HCT116 (cell line): Measurements from ENCODE around the gene RPH3AL. TPM values are rescaled to one million over a fixed set of nuclear protein-coding genes. Genes with fewer than 3 reads are reported as not detected.

ENCODE experiments used
- ATAC-seq: fragments of 200-7000 bp; cut with Tn5 transposase; 2 replicates; pipeline ENCODE4 v1.9.1; 2020; ENCODE audit warnings: mild to moderate bottlenecking, moderate library complexity
- BruUV-seq: library from RNA; stranded (reverse); fragments of 400-500 nt; replicated peaks from 2 replicates; lab custom pipeline; 2021; lab: Mats Ljungman, UMichigan
- CTCF ChIA-PET: fragments of 300-600 bp; sonication (Branson Sonifier 250); formaldehyde crosslinking; loops from one replicate; lab custom pipeline; 2021; ENCODE audit warnings: antibody characterized with exemption; lab: Charles Lee
- POLR2A ChIA-PET: fragments of 300-600, 350-600 bp; sonication (Branson Sonifier 250); formaldehyde crosslinking; loops from one replicate; lab custom pipeline; 2021; ENCODE audit warnings: antibody characterized with exemption; lab: Charles Lee
- RAD21 ChIA-PET, 2 experiments: fragments of 300-600 bp; sonication (Branson Sonifier 250); formaldehyde crosslinking; loops; one replicate each; lab custom pipeline; 2023; ENCODE audit warnings: low total read pairs in 2 of 2; ENCODE audit not compliant: uncharacterized antibody in 2 of 2, unreplicated experiment in 2 of 2, low non-redundant PET in 1 of 2; lab: Charles Lee
- DNase-seq: peaks from one replicate; pipeline ENCODE4 v3.0.0-alpha.2; 2010; ENCODE audit warnings: low read depth, low spot score
- H2AFZ ChIP-seq: fragments of 200-600 bp; shearing (Covaris generic), sonication (generic); 2 replicates; pipeline ENCODE4 v1.6.1; 2017; ENCODE audit warnings: low read depth, mixed run types, mixed read lengths, antibody characterized with exemption, low read length; ENCODE audit not compliant: poor library complexity, severe bottlenecking
- H3K27ac ChIP-seq: 2 replicates; pipeline ENCODE4 v1.5.1; 2012; ENCODE audit warnings: low read depth, low read length
- H3K27me3 ChIP-seq: fragments of 200-600 bp; sonication (generic); 2 replicates; pipeline ENCODE4 v1.6.1; 2016; ENCODE audit warnings: mixed run types, low read length, mixed read lengths; ENCODE audit not compliant: insufficient read depth
- H3K36me3 ChIP-seq, 2 experiments: fragments of 200-500 bp in 1 of 2; fragments of 200-600 bp in 1 of 2; sonication (Bioruptor generic) in 1 of 2; sonication (generic) in 1 of 2; 2 replicates each; pipeline versions ENCODE4 v1.5.1 to v1.6.1; 2014 to 2016; ENCODE audit warnings: low read length in 2 of 2, inconsistent platforms in 1 of 2, mixed read lengths in 1 of 2, mixed run types in 1 of 2; ENCODE audit not compliant: insufficient read depth in 2 of 2, control insufficient read depth in 1 of 2
- H3K4me1 ChIP-seq, 2 experiments: fragments of 200-600 bp in 1 of 2; sonication (generic) in 1 of 2; 2 replicates each; pipeline versions ENCODE4 v1.5.1 to v1.6.1; 2012 to 2017; ENCODE audit warnings: low read length in 2 of 2, inconsistent platforms in 1 of 2, mild to moderate bottlenecking in 1 of 2, mixed read lengths in 1 of 2, mixed run types in 1 of 2, moderate library complexity in 1 of 2; ENCODE audit not compliant: insufficient read depth in 2 of 2, control insufficient read depth in 1 of 2
- H3K4me2 ChIP-seq: fragments of 200-600 bp; sonication (generic); 2 replicates; pipeline ENCODE4 v1.6.1; 2017; ENCODE audit warnings: mixed run types, low read length, mixed read lengths
- H3K4me3 ChIP-seq, 2 experiments: fragments of 200-600 bp in 1 of 2; sonication (generic) in 1 of 2; replicated peaks in 1 of 2; 2 replicates each; pipeline ENCODE4 v1.5.1; 2011 to 2016; ENCODE audit warnings: low read length in 2 of 2, control low read depth in 1 of 2, low read depth in 1 of 2, mild to moderate bottlenecking in 1 of 2, mixed read lengths in 1 of 2, mixed run types in 1 of 2
- H3K79me2 ChIP-seq: fragments of 200-600 bp; sonication (generic); 2 replicates; pipeline ENCODE4 v1.6.1; 2017; ENCODE audit warnings: mild to moderate bottlenecking, mixed run types, low read length, moderate library complexity, mixed read lengths; ENCODE audit not compliant: insufficient read depth
- H3K9ac ChIP-seq: fragments of 200-600 bp; sonication (generic); 2 replicates; pipeline ENCODE4 v1.6.1; 2016; ENCODE audit warnings: low read length, mixed read lengths
- H3K9me2 ChIP-seq: fragments of 200-600 bp; sonication (generic), shearing (Covaris generic); 2 replicates; pipeline ENCODE4 v1.6.1; 2017; ENCODE audit warnings: mixed run types, mild to moderate bottlenecking, moderate library complexity; ENCODE audit not compliant: insufficient read depth
- H3K9me3 ChIP-seq, 2 experiments: fragments of 200-500 bp in 1 of 2; fragments of 200-600 bp in 1 of 2; sonication (Bioruptor generic) in 1 of 2; sonication (generic) in 1 of 2; 2 replicates each; pipeline ENCODE4 v1.6.1; 2014 to 2017; ENCODE audit warnings: low read length in 2 of 2, mixed read lengths in 2 of 2, inconsistent platforms in 1 of 2, low read depth in 1 of 2, mild to moderate bottlenecking in 1 of 2, mixed run types in 1 of 2, moderate library complexity in 1 of 2; ENCODE audit not compliant: control insufficient read depth in 1 of 2, insufficient read depth in 1 of 2
- H4K20me1 ChIP-seq: fragments of 200-600 bp; sonication (generic), shearing (Covaris generic); 2 replicates; pipeline ENCODE4 v1.6.1; 2017; ENCODE audit warnings: mixed run types, mild to moderate bottlenecking, moderate library complexity; ENCODE audit not compliant: insufficient read depth
- ATF3 ChIP-seq: IDR thresholded peaks from 2 replicates; pipeline ENCODE4 v1.6.1; 2012
- CBX3 ChIP-seq: IDR thresholded peaks from 2 replicates; pipeline ENCODE4 v1.6.1; 2012; ENCODE audit warnings: low read depth
- CTCF ChIP-seq, 3 experiments: fragments of 200-600 bp in 1 of 3; sonication (generic) in 1 of 3; IDR thresholded peaks in 2 of 3; conservative IDR thresholded peaks in 1 of 3; 2 replicates each; pipeline ENCODE4 v1.5.1; 2012 to 2017; ENCODE audit warnings: low read depth in 2 of 3, low read length in 2 of 3, antibody characterized with exemption in 1 of 3, borderline replicate concordance in 1 of 3, control low read depth in 1 of 3, mild to moderate bottlenecking in 1 of 3, mixed read lengths in 1 of 3, mixed run types in 1 of 3, moderate library complexity in 1 of 3; ENCODE audit not compliant: insufficient read depth in 1 of 3
- EGR1 ChIP-seq: IDR thresholded peaks from 2 replicates; pipeline ENCODE4 v1.6.1; 2012; ENCODE audit warnings: low read depth
- ELF1 ChIP-seq: IDR thresholded peaks from 2 replicates; pipeline ENCODE4 v1.6.1; 2012; ENCODE audit warnings: low read depth, borderline replicate concordance
- EZH2phosphoT487 ChIP-seq: fragments of 200-600 bp; IDR thresholded peaks from 2 replicates; pipeline ENCODE4 v1.6.1; 2018; ENCODE audit warnings: antibody characterized with exemption, borderline replicate concordance
- FOSL1 ChIP-seq: IDR thresholded peaks from 2 replicates; pipeline ENCODE4 v1.6.1; 2012; ENCODE audit warnings: low read depth
- JUND ChIP-seq: IDR thresholded peaks from 2 replicates; pipeline ENCODE4 v1.6.1; 2012
- MAX ChIP-seq: IDR thresholded peaks from 2 replicates; pipeline ENCODE4 v1.6.1; 2012
- POLR2A ChIP-seq: IDR thresholded peaks from 2 replicates; pipeline ENCODE4 v1.7.0; 2011; ENCODE audit warnings: borderline replicate concordance; ENCODE audit not compliant: insufficient read depth, insufficient read length; ENCODE audit errors: extremely low read depth
- POLR2AphosphoS5 ChIP-seq: IDR thresholded peaks from 2 replicates; pipeline ENCODE4 v1.6.1; 2011; ENCODE audit warnings: mild to moderate bottlenecking, low read depth, low read length, moderate library complexity
- SP1 ChIP-seq: IDR thresholded peaks from 2 replicates; pipeline ENCODE4 v1.6.1; 2012; ENCODE audit warnings: low read depth
- SRF ChIP-seq: IDR thresholded peaks from 2 replicates; pipeline ENCODE4 v1.6.1; 2012; ENCODE audit warnings: low read depth
- ZBTB33 ChIP-seq: IDR thresholded peaks from 2 replicates; pipeline ENCODE4 v1.6.1; 2011; ENCODE audit warnings: mild to moderate bottlenecking, low read length, moderate library complexity; ENCODE audit not compliant: insufficient replicate concordance; ENCODE audit errors: extremely low read depth
- ZFX ChIP-seq: fragments of 450-650 bp; IDR thresholded peaks from 2 replicates; pipeline ENCODE4 v1.6.1; 2017
- ZNF274 ChIP-seq: fragments of 200-500 bp; sonication (Bioruptor generic); IDR thresholded peaks from 2 replicates; pipeline ENCODE4 v1.6.1; 2014; ENCODE audit warnings: mild to moderate bottlenecking, low read depth, low read length, inconsistent platforms
- intact Hi-C: fragments of 100-400 bp; cut with micrococcal nuclease; formaldehyde crosslinking; loops from 2 replicates; pipeline ENCODE4 v1.10.0; 2022
- total RNA-seq: library from RNA; stranded (reverse); gene quantifications from one replicate; pipeline ENCODE4 v1.2.1, GENCODE V29; 2021; ENCODE audit not compliant: unreplicated experiment

RPH3AL gene
- total RNA-seq, 1 experiment from 2014 or later: 17.0 TPM

- RAD21 ChIA-PET: no interaction called here
These were observed 49.4 kb downstream of the RPH3AL start for GRCh38 chr17:303168-303567.

GRCh38 chr17:302300-302698, 50.3 kb downstream of the RPH3AL start:
- no peak overlapping the region for H2AFZ ChIP-seq
- TF ChIP-seq EGR1 (no peak), EZH2phosphoT487 (no peak), ATF3 (no peak), CBX3 (no peak), POLR2A (no peak), MAX (no peak), ZBTB33 (no peak), FOSL1 (no peak), CTCF (IDR thresholded peaks at IDR 0.05 in 2 of 3, conservative IDR thresholded peaks at IDR 0.05 in 1 of 3; ENCODE audit: borderline replicate concordance in 1 of 3, insufficient read depth in 1 of 3, low read depth in 2 of 3, low read length in 2 of 3) (no peak), POLR2AphosphoS5 (no peak), ZFX (no peak), JUND (no peak), ELF1 (no peak), ZNF274 (no peak), SRF (no peak)
- TF ChIP-seq, all 23 proteins: peak for 0
- RAD21 ChIA-PET: no interaction called here
- H3K9ac ChIP-seq: no peak overlapping the region
- H3K4me2 ChIP-seq: no peak overlapping the region
- no peaks in the 10 kb centered on the region for H3K9me3 ChIP-seq
- no peaks in the 10 kb centered on the region for H3K79me2 ChIP-seq
- no peaks in the 10 kb centered on the region for H3K9me2 ChIP-seq
- no peaks in the 10 kb centered on the region for H3K36me3 ChIP-seq
- ATAC-seq: no peak
- no peak for DNase-seq
- intact Hi-C loops: no loop called here
- no TSS peak for BruUV-seq
- no peaks in the 10 kb centered on the region for H4K20me1 ChIP-seq
- H3K27me3 ChIP-seq: no peaks in the 10 kb centered on the region
- no peak overlapping the region for H3K27ac ChIP-seq
- CTCF ChIA-PET: interaction anchor here (0.5 kb wide), 1 partner anchor 413 kb away, joined by 3 read pairs; the partner anchor contains the start of gene VPS53
- no peak overlapping the region for H3K4me3 ChIP-seq
- POLR2A ChIA-PET: no interaction called here
- no peaks in the 10 kb centered on the region for H3K4me1 ChIP-seq

More at GRCh38 chr17:303168-303567, 49.4 kb downstream of the RPH3AL start:
- ATAC-seq (no peak), DNase-seq (no peak)
- Histone ChIP-seq H3K36me3 (no peaks in the 10 kb centered on the region), H4K20me1 (no peaks in the 10 kb centered on the region), H3K27me3 (no peaks in the 10 kb centered on the region), H3K4me1 (no peaks in the 10 kb centered on the region), H2AFZ (no peak overlapping the region), H3K9me3 (no peaks in the 10 kb centered on the region), H3K27ac (no peak overlapping the region)
- intact Hi-C loops: no loop called here
- ChIA-PET POLR2A (no interaction called here), CTCF (no interaction called here)
- BruUV-seq: no TSS peak
- TF ChIP-seq CBX3: no peak
- TF ChIP-seq SP1: no peak
- TF ChIP-seq SRF: no peak
- no peak for TF ChIP-seq ELF1
- TF ChIP-seq ZFX: no peak
- no peak for TF ChIP-seq ATF3
- no peak for TF ChIP-seq EGR1
- TF ChIP-seq, all 23 proteins: peak for 0
- no peaks in the 10 kb centered on the region for H3K9me2 ChIP-seq
- no peak overlapping the region for H3K9ac ChIP-seq
- H3K4me3 ChIP-seq: no peak overlapping the region
- no peaks in the 10 kb centered on the region for H3K79me2 ChIP-seq
- H3K4me2 ChIP-seq: no peak overlapping the region
